GM21526 (cell line): Measurements from ENCODE around the gene TEX19.
"Not testable (repeated sequence)": the region's sequence is repeated elsewhere in the genome, so short reads cannot be mapped to it uniquely, and the experiment has no call there.

Source experiments
- ATAC-seq: cut with Tn5 transposase; IDR thresholded peaks from one replicate; pipeline ENCODE4 v1.9.1; 2021; ENCODE audit warnings: moderate library complexity; ENCODE audit not compliant: unreplicated experiment, low FRiP score

TEX19 gene

DNA sequence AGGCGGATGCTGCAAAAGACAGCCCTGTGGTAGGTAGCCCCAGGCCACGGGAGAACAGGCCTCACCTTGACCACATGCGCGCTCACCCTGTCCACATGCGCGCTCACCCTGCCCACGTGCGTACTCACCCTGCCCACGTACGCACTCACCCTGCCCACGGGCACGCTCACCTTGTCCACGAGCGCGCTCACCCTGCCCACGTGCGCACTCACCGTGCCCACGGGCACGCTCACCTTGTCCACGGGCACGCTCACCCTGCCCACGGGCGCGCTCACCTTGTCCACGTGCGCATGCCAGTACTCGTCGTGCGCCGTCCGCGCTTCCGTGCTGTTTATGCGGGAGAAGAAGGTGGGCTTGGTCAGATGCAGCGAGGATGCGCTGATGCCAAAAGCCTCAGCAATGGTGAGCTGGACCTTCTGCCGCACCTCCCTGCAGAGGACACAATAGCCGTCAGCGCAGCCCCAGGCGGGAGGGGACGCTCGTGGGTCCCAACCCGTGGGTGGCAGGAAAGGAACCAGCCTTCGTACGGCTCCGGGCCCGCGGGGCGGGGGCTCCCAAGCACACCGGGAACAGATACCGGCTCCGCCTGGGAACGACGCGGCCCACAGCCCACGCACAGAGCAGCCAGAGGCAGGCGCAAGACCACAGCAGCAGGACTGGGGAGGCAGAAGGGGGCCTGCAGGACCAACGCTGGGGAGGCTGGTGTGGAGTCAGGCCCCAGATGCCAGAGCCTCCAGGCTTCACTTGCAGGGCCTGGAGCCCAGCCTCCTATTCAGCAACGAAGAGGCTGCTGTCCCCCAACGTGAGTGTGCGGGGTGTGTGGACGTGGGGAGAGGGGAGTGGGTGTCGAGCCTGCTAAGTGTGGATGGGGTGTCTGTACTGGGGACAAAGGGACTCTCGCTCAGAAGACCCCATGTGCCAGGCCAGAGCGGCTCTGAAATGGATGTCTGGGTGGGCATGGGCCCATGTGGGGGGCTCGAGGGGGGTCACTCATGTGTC, 44.9 kb downstream of the TEX19 start:
- no peak for ATAC-seq

DNA sequence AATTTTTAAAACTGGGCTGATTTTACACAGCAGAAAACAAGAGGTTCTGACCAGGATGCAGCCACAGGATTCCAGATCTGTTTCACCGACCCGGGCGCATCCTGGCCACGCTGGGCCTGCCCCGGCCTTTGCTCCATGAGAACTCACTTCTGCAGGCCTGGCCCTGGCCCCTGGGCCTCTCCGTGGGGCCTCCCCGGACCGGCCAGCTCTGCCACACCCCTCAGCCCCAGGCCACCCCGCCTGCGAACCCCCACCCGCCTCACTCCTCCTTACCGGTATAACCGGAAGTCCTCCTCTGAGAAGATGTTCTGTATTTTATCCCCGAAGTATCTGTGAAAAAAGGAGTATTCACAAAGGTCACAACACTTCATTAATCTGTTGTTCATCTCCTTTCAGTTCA, 46.0 kb downstream of the TEX19 start:
- ATAC-seq, result no peak

DNA sequence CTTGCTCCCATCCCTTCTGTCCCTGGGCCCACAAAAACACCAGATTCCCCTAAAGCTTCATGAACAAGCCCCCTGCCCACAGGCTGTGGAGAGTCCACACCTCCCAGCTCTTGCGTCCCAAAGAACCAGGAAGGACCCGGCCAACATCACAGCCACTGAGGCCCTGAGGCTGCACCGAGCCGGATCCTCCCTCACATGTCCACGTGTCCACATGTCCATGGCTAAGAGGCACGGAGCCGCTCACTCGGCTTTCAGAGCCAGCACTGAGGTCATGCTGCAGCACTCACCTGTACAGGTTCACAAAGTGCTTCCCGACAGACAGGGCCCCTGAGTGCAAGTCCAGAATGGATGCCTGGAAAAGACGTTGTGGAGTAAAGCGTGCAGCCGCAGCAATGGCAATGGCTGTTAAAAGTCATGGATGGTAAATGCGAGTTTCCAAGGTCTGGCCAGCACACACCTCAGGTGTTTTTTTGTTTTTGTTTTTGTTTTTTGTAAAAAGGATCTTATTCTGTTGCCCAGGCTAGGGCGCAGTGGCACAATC, 47.2 kb downstream of the TEX19 start:
- no peak for ATAC-seq

DNA sequence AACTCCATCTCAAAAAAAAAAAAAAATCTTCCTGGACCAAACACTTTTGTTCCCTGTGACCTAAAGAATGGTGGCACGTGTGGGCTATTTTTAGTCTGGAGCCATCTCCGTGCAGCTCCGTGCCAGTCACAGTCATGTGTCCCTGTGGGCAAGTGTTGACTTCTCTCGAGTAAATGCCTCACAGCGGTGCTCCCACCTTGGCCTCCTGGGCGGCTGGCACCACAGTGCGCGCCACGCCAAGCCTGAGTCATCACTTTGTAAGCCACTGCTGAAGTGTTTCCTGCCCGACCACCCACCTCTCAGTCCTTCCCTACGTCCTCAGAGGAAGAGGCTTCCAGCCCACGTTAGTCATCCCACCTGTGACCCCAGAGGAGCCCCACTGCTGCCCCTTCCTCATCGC, 48.2 kb downstream of the TEX19 start:
- no peak for ATAC-seq

DNA sequence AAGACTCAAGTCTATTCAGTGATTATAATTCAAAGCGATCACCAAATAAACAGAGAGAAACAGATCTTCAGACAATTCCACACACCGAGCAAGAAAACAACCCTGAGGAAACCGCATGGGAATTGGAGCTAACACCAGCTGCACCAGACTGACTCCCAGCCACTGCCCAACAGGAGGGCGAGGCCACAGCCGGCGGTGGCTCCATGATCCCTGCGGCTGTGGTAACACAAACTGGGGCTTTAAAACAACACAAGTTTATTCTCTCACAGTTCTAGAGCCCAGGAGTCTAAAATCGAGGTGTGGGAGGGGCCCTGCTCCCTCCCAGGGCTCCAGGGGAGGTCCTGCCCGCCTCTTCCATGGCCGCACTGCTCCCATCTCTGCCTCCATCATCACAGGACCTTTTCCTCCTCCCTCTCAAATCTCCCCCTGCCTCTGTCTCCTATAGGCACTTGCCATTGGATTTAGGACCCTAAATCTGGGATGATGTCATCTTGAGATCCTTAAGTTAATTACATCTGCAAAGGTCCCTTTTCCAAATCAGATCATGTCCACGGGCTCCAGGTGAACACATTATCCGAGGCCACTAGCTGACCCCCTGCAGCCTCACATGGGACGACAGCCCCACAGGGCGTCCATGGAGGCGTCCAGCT, 49.4 kb downstream of the TEX19 start:
- ATAC-seq, result no peak

DNA sequence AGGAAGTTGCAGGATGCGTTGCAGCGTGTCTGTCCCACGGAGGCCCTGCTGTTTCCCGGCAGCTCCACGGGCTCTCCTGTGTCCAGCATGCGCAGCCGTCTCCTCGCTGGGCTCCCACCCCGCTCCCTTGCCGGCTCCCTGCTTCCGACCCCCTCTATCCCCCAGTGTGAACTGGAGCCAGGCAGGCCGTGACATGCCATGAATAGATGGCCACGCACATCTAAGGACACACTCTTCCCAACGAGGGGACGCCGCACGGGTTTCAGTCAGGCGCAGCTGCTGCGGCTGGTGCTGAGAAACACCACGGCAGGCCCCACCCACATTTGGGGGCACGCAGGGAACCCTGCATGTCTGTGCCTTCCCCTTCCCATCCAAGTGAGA, 49.9 kb downstream of the TEX19 start:
- ATAC-seq, result no peak

DNA sequence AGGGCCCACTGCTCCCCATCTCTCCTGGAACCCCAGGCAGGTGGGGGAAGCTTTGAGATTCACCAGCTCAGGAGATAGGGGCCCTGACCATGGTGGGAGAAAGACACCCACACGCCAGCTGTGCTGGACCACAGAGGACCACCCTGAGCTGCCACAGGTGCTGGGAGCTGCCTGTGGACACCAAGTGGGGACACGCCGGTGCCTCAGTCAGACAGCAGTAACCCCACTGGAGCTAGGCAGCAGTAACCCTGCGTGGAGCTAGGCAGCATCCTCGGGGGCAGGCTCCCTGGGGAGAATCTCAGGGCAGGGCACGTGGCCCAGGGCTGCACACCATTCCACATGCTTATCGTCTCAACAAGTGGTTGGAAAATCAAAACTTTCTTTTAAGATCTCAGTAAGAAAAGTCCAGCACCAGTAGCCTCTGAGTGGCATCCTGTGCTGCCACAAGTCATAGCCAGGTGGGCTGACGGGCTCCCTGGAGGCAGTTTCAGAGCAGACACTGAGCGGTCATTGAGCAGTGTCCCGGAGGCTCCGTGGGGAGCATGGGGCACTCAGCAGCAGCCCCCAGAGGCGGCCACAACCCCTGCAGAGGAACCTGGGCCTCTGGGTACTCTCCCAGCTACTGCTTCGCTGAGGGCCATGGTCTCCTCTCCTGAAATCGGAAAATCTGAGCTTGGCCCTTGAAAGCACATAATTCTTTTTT, 51.1 kb downstream of the TEX19 start:
- ATAC-seq, result no peak

DNA sequence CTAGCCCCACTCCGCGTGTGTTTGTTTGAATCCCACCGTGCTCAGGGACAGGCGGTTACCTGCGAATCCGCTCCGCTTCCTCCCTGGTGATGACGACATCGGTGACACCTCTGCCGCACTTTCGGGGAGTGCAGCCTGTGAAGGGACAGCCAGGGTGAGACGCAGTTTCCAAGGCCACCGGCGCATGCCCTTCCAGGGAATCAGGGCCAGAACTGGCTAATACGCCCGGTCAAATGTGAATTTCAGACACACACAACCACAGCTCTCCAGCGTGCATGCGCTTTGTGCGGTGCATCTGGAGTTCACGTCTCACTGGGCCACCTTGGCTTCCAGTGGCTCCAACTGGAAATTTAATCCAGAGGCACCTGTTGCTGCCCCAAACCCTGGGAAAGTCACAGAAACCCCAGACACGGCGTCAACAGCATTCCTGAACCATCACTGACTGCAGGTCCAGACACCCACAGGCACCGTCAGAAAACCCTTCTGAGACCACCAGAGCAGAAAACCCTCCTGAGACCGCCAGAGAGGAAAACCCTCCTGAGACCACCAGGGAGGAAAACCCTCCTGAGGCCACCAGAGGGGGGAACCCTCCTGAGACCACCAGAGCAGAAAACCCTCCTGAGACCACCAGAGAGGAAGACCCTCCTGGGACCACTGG, 52.5 kb downstream of the TEX19 start:
- no peak for ATAC-seq

DNA sequence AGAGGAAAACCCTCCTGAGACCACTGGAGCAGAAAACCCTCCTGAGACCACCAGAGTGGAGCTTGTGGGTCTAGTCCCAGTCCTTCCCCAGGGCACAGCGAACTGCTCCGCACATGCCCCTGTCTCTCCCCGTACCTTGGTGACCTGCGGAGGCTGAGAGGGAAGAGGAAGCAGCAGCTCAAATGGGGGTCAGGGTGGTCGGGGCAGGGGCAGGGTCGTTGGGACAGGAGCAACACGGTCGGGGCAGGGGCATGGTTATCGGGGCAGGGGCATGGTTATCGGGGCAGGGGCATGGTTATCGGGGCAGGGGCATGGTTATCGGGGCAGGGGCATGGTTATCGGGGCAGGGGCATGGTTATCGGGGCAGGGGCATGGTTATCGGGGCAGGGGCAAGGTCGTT, 53.0 kb downstream of the TEX19 start:
- ATAC-seq, result not testable (repeated sequence)

DNA sequence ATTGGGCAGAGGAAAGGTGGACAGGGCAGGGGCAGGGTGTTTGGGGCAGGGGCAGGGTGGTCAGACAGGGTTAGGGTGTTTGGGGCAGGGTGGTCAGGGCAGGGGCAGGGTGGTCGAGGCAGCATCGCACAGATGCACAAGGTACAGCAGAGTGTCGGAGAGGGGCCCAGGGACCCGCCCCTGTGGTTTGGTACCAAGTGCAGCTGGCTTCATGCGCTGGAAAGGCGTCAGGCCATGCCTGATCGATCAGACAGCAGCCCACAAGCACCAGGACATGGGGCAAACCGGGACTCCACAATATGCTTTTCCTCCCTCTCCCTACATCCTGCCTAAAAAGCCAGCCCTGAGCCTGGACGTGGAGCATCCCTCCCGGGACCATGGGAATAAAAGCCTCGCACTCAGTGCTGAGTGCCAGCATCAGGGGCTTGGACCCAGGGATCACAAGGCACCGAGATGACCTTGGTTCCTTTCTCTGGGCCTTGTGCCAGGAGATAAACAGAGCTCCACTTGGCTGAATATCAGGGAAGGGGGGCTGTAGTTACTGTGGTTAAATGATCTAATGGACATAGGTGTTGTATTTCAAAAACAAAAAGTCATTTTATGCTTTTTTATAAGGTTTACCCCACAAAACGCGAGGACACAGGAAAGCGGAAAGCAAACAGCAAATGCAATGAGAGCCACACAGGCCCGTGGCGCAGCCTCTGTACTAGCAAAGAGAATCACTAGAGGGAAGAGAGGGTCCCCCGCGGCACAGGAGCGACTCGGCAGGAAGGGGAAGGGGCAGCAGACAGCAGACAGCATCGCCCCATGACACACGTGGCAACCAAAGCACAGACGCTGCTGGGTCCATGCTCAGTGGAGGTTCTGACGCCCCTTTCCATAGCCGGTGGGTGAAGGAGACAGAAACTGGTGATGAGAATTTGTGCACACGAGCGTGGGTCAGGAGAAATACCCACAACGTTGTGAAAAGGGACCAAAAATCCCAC, 53.8 kb downstream of the TEX19 start:
- ATAC-seq, result no peak
